ENCODE results near the gene GNPAT.

Gene GNPAT

GRCh38 chr1:231214918-231215680 lies 25.9 kb upstream of the GNPAT start:
- DNase-seq: no peak

GRCh38 chr1:231215681-231216385 lies 25.2 kb upstream of the GNPAT start:
- no peak for DNase-seq

- no peak for DNase-seq
These were observed 24.5 kb upstream of the GNPAT start for GRCh38 chr1:231216498-231216897.

GRCh38 chr1:231217056-231217455 lies 24.0 kb upstream of the GNPAT start:
- DNase-seq: no peak

GRCh38 chr1:231218078-231218477 lies 22.9 kb upstream of the GNPAT start:
- DNase-seq: no peak

GRCh38 chr1:231219422-231220401 lies 21.3 kb upstream of the GNPAT start:
- no peak for DNase-seq

- DNase-seq: no peak
These were observed 20.2 kb upstream of the GNPAT start for GRCh38 chr1:231220801-231221200.

GRCh38 chr1:231226156-231226555 lies 14.9 kb upstream of the GNPAT start:
- no peak for DNase-seq

GRCh38 chr1:231231511-231231910 lies 9.5 kb upstream of the GNPAT start:
- DNase-seq: no peak

- DNase-seq: no peak
These were observed 7.9 kb upstream of the GNPAT start for GRCh38 chr1:231232870-231233734.

GRCh38 chr1:231233735-231234417 lies 7.1 kb upstream of the GNPAT start:
- DNase-seq: no peak

- no peak for DNase-seq
These were observed 6.5 kb upstream of the GNPAT start for GRCh38 chr1:231234506-231234905.

GRCh38 chr1:231235526-231236207 lies 5.3 kb upstream of the GNPAT start:
- DNase-seq: no peak

- no peak for DNase-seq
These were observed 4.8 kb upstream of the GNPAT start for GRCh38 chr1:231236208-231236591.

- DNase-seq: no peak
These were observed 4.1 kb upstream of the GNPAT start for GRCh38 chr1:231236938-231237337.

- DNase-seq: no peak
These were observed 2.7 kb upstream of the GNPAT start for GRCh38 chr1:231238298-231238697.

- peak; percentile 10 for DNase-seq
These were observed 505 bp upstream of the GNPAT start for GRCh38 chr1:231240531-231240882.

- no peak for DNase-seq
These were observed 738 bp downstream of the GNPAT start for GRCh38 chr1:231241750-231242149.

- no peak for DNase-seq
These were observed 1.6 kb downstream of the GNPAT start for GRCh38 chr1:231242516-231243198.

GRCh38 chr1:231248778-231249177 lies 7.8 kb downstream of the GNPAT start:
- no peak for DNase-seq

- DNase-seq: no peak
These were observed 11.3 kb downstream of the GNPAT start for GRCh38 chr1:231252336-231252735.

Measured in activated CD4-positive, alpha-beta T cell treated with anti-CD3 and anti-CD28 coated beads for 1 hour (primary cell).